Measurements from ENCODE around the gene UBL4B.

UBL4B gene

DNA sequence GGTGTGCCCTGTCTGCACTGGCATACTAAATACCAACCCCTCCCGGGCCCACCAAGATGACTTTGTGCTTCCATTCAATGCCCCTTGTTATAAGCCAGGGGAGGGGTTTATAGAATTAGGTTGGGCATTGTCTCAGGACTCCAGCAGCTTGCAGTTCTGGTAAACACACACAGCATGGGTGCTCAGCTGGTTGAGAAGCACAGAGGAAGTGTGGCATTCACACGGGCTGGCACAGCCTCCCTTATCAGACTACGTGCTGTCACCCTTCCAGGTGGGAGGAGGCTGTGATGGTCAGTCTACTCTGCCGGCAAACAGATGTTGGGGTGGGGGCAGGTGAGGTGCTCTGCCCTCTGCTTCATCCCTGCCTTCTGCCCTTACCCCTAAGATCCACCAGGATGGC is 23.0 kb downstream of the UBL4B start:
- Histone ChIP-seq H3K9me2 (ENCODE audit: low read depth, low read length) (no peaks in the 10 kb centered on the region), H3K27ac (ENCODE audit: low read depth, low read length, poor library complexity, severe bottlenecking) (no peak overlapping the region), H3K4me2 (ENCODE audit: low read length) (no peak overlapping the region), H3K27me3 (ENCODE audit: insufficient read depth, low read length) (peaks cover 10% of the 10 kb centered on the region; the same call in 1 of the 2 replicates), H3K9ac (ENCODE audit: low read length) (no peak overlapping the region), H3K4me1 (ENCODE audit: insufficient read depth, low read length, severe bottlenecking) (no peaks in the 10 kb centered on the region), H3K79me2 (ENCODE audit: insufficient read depth, low read length) (no peaks in the 10 kb centered on the region), H3F3A (ENCODE audit: insufficient read depth, low read length) (no peaks in the 10 kb centered on the region), H2AFZ (ENCODE audit: low read length) (no peak overlapping the region), H3K9me3 (ENCODE audit: low read length) (no peaks in the 10 kb centered on the region), H3K4me3 (ENCODE audit: low read depth, low read length, poor library complexity, severe bottlenecking) (no peak overlapping the region), H4K20me1 (ENCODE audit: insufficient read depth, low read length) (no peaks in the 10 kb centered on the region), H3K36me3 (ENCODE audit: insufficient read depth, low read length) (no peaks in the 10 kb centered on the region)
- TF ChIP-seq, protein P1, sequence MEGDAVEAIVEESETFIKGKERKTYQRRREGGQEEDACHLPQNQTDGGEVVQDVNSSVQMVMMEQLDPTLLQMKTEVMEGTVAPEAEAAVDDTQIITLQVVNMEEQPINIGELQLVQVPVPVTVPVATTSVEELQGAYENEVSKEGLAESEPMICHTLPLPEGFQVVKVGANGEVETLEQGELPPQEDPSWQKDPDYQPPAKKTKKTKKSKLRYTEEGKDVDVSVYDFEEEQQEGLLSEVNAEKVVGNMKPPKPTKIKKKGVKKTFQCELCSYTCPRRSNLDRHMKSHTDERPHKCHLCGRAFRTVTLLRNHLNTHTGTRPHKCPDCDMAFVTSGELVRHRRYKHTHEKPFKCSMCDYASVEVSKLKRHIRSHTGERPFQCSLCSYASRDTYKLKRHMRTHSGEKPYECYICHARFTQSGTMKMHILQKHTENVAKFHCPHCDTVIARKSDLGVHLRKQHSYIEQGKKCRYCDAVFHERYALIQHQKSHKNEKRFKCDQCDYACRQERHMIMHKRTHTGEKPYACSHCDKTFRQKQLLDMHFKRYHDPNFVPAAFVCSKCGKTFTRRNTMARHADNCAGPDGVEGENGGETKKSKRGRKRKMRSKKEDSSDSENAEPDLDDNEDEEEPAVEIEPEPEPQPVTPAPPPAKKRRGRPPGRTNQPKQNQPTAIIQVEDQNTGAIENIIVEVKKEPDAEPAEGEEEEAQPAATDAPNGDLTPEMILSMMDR (IDR thresholded peaks at IDR 0.05; ENCODE audit: low read length) = no peak
- TF ChIP-seq EZH2 (IDR thresholded peaks at IDR 0.05; ENCODE audit: borderline replicate concordance, low read length) = no peak

DNA sequence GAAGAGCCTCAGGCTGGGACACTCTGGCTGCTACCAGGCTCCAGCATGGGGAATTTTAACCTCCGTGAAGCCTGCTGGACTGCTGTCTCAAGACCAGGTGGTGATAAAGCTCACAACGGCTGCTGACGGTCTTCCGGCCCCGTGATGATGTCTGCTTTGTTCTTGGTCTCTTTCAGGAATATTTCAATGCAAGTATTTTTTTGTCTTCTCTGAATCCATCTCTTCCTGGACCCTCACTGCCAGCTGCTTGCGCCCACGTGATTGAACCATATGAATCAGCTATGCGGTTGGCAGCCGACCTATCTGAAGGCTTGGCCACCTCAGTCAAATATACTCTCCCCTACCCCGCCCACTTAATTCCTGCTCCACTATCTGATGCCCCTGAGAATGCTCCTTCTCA is 23.4 kb downstream of the UBL4B start:
- no peaks in the 10 kb centered on the region for H3K79me2 ChIP-seq (ENCODE audit: insufficient read depth, low read length)
- no peak overlapping the region for H3K9ac ChIP-seq (ENCODE audit: low read length)
- no peak overlapping the region for H3K4me3 ChIP-seq (ENCODE audit: low read depth, low read length, poor library complexity, severe bottlenecking)
- no peaks in the 10 kb centered on the region for H3K9me2 ChIP-seq (ENCODE audit: low read depth, low read length)
- H3K9me3 ChIP-seq (ENCODE audit: low read length) = no peaks in the 10 kb centered on the region
- H3K27me3 ChIP-seq (ENCODE audit: insufficient read depth, low read length) = peaks cover 6% of the 10 kb centered on the region; the same call in 1 of the 2 replicates
- no peak overlapping the region for H2AFZ ChIP-seq (ENCODE audit: low read length)
- no peaks in the 10 kb centered on the region for H3F3A ChIP-seq (ENCODE audit: insufficient read depth, low read length)
- H4K20me1 ChIP-seq (ENCODE audit: insufficient read depth, low read length) = no peaks in the 10 kb centered on the region
- no peaks in the 10 kb centered on the region for H3K36me3 ChIP-seq (ENCODE audit: insufficient read depth, low read length)
- no peaks in the 10 kb centered on the region for H3K4me1 ChIP-seq (ENCODE audit: insufficient read depth, low read length, severe bottlenecking)
- no peak overlapping the region for H3K4me2 ChIP-seq (ENCODE audit: low read length)
- H3K27ac ChIP-seq (ENCODE audit: low read depth, low read length, poor library complexity, severe bottlenecking) = no peak overlapping the region
- no peak for TF ChIP-seq EZH2 (IDR thresholded peaks at IDR 0.05; ENCODE audit: borderline replicate concordance, low read length)

DNA sequence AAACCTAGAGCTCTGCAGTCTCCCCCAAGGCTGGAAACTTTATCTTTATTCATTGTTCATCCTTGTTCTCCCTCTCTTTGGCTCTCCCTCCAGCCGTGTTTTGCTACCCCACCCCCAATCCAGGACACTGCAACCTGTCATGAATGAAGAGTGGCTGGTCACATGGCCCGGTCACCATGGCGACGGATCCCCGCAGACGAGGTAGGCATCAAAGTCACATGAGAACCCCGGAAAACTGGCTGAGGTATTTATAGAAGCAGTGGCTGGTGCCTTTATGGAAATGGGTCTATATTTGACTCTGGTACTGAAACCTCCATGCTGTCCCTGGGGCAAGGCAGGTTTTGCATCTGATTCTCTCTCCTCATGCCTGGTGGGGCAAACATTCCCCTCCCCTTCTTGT is 24.7 kb downstream of the UBL4B start:
- TF ChIP-seq, protein P1 (IDR thresholded peaks at IDR 0.05; ENCODE audit: low read length) = no peak
- no peak for TF ChIP-seq EZH2 (IDR thresholded peaks at IDR 0.05; ENCODE audit: borderline replicate concordance, low read length)
- Histone ChIP-seq H3K79me2 (ENCODE audit: insufficient read depth, low read length) (no peaks in the 10 kb centered on the region), H3K36me3 (ENCODE audit: insufficient read depth, low read length) (no peaks in the 10 kb centered on the region), H3K27me3 (ENCODE audit: insufficient read depth, low read length) (no peaks in the 10 kb centered on the region), H3K4me3 (ENCODE audit: low read depth, low read length, poor library complexity, severe bottlenecking) (no peak overlapping the region), H4K20me1 (ENCODE audit: insufficient read depth, low read length) (no peaks in the 10 kb centered on the region), H2AFZ (ENCODE audit: low read length) (no peak overlapping the region), H3F3A (ENCODE audit: insufficient read depth, low read length) (no peaks in the 10 kb centered on the region), H3K4me2 (ENCODE audit: low read length) (no peak overlapping the region), H3K9ac (ENCODE audit: low read length) (no peak overlapping the region), H3K4me1 (ENCODE audit: insufficient read depth, low read length, severe bottlenecking) (no peaks in the 10 kb centered on the region), H3K27ac (ENCODE audit: low read depth, low read length, poor library complexity, severe bottlenecking) (no peak overlapping the region), H3K9me2 (ENCODE audit: low read depth, low read length) (no peaks in the 10 kb centered on the region), H3K9me3 (ENCODE audit: low read length) (no peaks in the 10 kb centered on the region)

DNA sequence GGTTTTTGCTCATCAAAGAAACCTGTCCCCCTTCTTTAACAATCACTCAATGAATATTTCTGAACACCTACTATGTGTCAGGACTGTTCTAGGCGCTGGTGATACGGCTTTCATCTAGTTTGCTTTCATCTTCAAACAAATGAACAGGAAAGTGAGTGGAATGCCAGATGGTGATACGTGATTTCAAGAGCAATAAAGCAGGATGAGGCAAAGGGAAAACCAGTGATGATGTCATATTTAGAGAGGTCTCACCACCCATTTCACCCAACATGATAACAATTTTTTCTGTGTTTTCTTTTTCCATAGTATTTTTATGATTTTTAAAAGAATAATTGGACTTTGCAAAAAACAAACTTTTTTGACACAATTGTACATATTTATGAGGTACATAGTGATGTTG is 26.7 kb downstream of the UBL4B start:
- H3K27me3 ChIP-seq (ENCODE audit: insufficient read depth, low read length) = no peaks in the 10 kb centered on the region
- H3K9ac ChIP-seq (ENCODE audit: low read length) = no peak overlapping the region
- H3F3A ChIP-seq (ENCODE audit: insufficient read depth, low read length) = no peaks in the 10 kb centered on the region
- H3K9me3 ChIP-seq (ENCODE audit: low read length) = no peaks in the 10 kb centered on the region
- no peaks in the 10 kb centered on the region for H4K20me1 ChIP-seq (ENCODE audit: insufficient read depth, low read length)
- no peaks in the 10 kb centered on the region for H3K9me2 ChIP-seq (ENCODE audit: low read depth, low read length)
- TF ChIP-seq EZH2 (IDR thresholded peaks at IDR 0.05; ENCODE audit: borderline replicate concordance, low read length) = no peak
- TF ChIP-seq, protein P1 (IDR thresholded peaks at IDR 0.05; ENCODE audit: low read length) = no peak
- H3K79me2 ChIP-seq (ENCODE audit: insufficient read depth, low read length) = no peaks in the 10 kb centered on the region
- H3K4me1 ChIP-seq (ENCODE audit: insufficient read depth, low read length, severe bottlenecking) = no peaks in the 10 kb centered on the region
- no peak overlapping the region for H3K4me3 ChIP-seq (ENCODE audit: low read depth, low read length, poor library complexity, severe bottlenecking)
- no peak overlapping the region for H3K27ac ChIP-seq (ENCODE audit: low read depth, low read length, poor library complexity, severe bottlenecking)
- no peaks in the 10 kb centered on the region for H3K36me3 ChIP-seq (ENCODE audit: insufficient read depth, low read length)
- H2AFZ ChIP-seq (ENCODE audit: low read length) = no peak overlapping the region
- H3K4me2 ChIP-seq (ENCODE audit: low read length) = no peak overlapping the region

Data from OCI-LY1 (cell line).